GM23338 (cell line): ENCODE measurements around the gene IFNL2.

ENCODE experiments used
- CREB1 ChIP-seq: fragments of 250-450 bp; sonication (Bioruptor Pico); IDR thresholded peaks from 2 replicates; pipeline ENCODE4 v1.5.0; 2020; ENCODE audit warnings: low read depth, mild to moderate bottlenecking, moderate library complexity
- EZH2 ChIP-seq: fragments of 200-600 bp; sonication (generic); IDR thresholded peaks from one replicate; pipeline ENCODE4 v1.8.0; 2017; ENCODE audit warnings: antibody characterized with exemption, mild to moderate bottlenecking, low read depth; ENCODE audit not compliant: unreplicated experiment
- EZH2phosphoT487 ChIP-seq: fragments of 200-600 bp; sonication (generic); IDR thresholded peaks from one replicate; pipeline ENCODE4 v1.8.1; 2018; ENCODE audit warnings: antibody characterized with exemption; ENCODE audit not compliant: unreplicated experiment
- JUNB ChIP-seq: IDR thresholded peaks from one replicate; pipeline ENCODE4 v1.6.1; 2016; ENCODE audit warnings: antibody characterized with exemption; ENCODE audit not compliant: unreplicated experiment
- POLR2AphosphoS5 ChIP-seq: IDR thresholded peaks from 2 replicates; pipeline ENCODE4 v1.6.1; 2016; ENCODE audit warnings: antibody characterized with exemption, low read depth
- STAT1 ChIP-seq: IDR thresholded peaks from one replicate; pipeline ENCODE4 v1.6.1; 2016; ENCODE audit warnings: antibody characterized with exemption; ENCODE audit not compliant: unreplicated experiment
- TF ChIP-seq, protein P1 (sequence below), 2 experiments: fragments of 200-600 bp in 1 of 2; sonication (generic) in 1 of 2; conservative IDR thresholded peaks; 2 replicates each; pipeline versions ENCODE4 v1.5.1 to v1.6.1; 2016 to 2017; ENCODE audit warnings: antibody characterized with exemption in 2 of 2, low read depth in 2 of 2, mild to moderate bottlenecking in 2 of 2, moderate library complexity in 1 of 2
- TF ChIP-seq, protein P2 (sequence below): IDR thresholded peaks from one replicate; pipeline ENCODE4 v1.6.1; 2018; ENCODE audit warnings: antibody characterized with exemption; ENCODE audit not compliant: unreplicated experiment
- TF ChIP-seq, protein P3 (sequence below): IDR thresholded peaks from 2 replicates; pipeline ENCODE4 v1.6.1; 2016; ENCODE audit warnings: antibody characterized with exemption

GRCh38 chr19:39296055-39296645, 28.0 kb downstream of the IFNL2 start, which contains the start of gene IFNL1:
- TF ChIP-seq, protein P1, sequence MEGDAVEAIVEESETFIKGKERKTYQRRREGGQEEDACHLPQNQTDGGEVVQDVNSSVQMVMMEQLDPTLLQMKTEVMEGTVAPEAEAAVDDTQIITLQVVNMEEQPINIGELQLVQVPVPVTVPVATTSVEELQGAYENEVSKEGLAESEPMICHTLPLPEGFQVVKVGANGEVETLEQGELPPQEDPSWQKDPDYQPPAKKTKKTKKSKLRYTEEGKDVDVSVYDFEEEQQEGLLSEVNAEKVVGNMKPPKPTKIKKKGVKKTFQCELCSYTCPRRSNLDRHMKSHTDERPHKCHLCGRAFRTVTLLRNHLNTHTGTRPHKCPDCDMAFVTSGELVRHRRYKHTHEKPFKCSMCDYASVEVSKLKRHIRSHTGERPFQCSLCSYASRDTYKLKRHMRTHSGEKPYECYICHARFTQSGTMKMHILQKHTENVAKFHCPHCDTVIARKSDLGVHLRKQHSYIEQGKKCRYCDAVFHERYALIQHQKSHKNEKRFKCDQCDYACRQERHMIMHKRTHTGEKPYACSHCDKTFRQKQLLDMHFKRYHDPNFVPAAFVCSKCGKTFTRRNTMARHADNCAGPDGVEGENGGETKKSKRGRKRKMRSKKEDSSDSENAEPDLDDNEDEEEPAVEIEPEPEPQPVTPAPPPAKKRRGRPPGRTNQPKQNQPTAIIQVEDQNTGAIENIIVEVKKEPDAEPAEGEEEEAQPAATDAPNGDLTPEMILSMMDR (conservative IDR thresholded peaks at IDR 0.05; ENCODE audit: low read depth in 2 of 2): no peak
- TF ChIP-seq JUNB (no peak), EZH2 (no peak), CREB1 (CRISPR knock-in tag) (no peak), POLR2AphosphoS5 (no peak), EZH2phosphoT487 (no peak), STAT1 (no peak)
- TF ChIP-seq, protein P2, sequence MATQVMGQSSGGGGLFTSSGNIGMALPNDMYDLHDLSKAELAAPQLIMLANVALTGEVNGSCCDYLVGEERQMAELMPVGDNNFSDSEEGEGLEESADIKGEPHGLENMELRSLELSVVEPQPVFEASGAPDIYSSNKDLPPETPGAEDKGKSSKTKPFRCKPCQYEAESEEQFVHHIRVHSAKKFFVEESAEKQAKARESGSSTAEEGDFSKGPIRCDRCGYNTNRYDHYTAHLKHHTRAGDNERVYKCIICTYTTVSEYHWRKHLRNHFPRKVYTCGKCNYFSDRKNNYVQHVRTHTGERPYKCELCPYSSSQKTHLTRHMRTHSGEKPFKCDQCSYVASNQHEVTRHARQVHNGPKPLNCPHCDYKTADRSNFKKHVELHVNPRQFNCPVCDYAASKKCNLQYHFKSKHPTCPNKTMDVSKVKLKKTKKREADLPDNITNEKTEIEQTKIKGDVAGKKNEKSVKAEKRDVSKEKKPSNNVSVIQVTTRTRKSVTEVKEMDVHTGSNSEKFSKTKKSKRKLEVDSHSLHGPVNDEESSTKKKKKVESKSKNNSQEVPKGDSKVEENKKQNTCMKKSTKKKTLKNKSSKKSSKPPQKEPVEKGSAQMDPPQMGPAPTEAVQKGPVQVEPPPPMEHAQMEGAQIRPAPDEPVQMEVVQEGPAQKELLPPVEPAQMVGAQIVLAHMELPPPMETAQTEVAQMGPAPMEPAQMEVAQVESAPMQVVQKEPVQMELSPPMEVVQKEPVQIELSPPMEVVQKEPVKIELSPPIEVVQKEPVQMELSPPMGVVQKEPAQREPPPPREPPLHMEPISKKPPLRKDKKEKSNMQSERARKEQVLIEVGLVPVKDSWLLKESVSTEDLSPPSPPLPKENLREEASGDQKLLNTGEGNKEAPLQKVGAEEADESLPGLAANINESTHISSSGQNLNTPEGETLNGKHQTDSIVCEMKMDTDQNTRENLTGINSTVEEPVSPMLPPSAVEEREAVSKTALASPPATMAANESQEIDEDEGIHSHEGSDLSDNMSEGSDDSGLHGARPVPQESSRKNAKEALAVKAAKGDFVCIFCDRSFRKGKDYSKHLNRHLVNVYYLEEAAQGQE: no peak
- TF ChIP-seq, protein P3, sequence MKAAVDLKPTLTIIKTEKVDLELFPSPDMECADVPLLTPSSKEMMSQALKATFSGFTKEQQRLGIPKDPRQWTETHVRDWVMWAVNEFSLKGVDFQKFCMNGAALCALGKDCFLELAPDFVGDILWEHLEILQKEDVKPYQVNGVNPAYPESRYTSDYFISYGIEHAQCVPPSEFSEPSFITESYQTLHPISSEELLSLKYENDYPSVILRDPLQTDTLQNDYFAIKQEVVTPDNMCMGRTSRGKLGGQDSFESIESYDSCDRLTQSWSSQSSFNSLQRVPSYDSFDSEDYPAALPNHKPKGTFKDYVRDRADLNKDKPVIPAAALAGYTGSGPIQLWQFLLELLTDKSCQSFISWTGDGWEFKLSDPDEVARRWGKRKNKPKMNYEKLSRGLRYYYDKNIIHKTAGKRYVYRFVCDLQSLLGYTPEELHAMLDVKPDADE: no peak
